K562 treated with DMSO at 1 percent for 4 hours (cell line): Measurements from ENCODE around the gene ARFGAP3. TPM values are rescaled to one million over a fixed set of nuclear protein-coding genes. Genes with fewer than 3 reads are reported as not detected.

Experiments
- total RNA-seq: library from RNA; unstranded; fragments of 300-600 nt; gene quantifications from 2 replicates; pipeline ENCODE4 v1.2.3, GENCODE V29; 2022; ENCODE audit not compliant: insufficient read depth

ARFGAP3 gene, protein sequence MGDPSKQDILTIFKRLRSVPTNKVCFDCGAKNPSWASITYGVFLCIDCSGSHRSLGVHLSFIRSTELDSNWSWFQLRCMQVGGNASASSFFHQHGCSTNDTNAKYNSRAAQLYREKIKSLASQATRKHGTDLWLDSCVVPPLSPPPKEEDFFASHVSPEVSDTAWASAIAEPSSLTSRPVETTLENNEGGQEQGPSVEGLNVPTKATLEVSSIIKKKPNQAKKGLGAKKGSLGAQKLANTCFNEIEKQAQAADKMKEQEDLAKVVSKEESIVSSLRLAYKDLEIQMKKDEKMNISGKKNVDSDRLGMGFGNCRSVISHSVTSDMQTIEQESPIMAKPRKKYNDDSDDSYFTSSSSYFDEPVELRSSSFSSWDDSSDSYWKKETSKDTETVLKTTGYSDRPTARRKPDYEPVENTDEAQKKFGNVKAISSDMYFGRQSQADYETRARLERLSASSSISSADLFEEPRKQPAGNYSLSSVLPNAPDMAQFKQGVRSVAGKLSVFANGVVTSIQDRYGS
- total RNA-seq, result 19.5 and 23.0 TPM in 2 replicates

DNA sequence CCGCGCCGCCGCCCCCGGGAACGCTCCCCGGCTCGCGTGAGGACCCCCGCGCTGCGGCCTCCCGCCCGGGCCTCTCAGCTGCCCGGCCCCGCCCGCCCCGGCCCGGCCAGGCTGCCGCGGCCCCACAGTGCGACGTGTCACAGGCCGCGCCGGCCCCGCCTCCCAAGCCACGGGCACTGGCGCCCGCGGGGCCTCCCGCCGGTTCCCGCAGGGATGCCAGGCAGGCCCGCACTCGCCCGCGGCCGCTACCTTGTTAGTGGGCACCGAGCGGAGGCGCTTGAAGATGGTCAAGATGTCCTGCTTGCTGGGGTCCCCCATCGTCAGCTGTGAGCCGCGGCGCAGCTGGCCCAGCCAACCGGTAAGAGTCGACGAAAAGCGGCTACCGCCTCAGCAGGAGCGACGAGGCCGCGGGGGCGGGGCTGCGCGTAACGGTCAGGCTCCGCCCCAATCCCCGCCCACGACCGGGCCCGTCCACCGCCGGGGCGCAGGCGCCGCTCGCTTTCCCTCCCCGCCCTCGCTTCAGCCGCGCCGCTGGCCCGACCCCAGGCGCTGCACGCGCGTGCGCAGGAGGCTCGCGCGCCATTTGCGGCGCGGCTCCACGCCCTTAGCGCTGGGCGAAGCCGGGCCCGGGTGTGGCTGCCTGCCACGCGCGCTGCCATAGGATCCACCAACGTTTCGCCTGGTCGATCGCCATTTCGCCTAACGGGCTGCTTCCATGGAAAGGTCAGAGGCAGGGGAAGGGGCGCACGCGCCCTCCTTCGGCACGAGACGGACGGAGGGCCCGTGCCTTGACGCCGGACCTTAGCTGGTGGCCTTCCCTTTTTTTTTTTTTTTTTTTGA lies at the start of gene ARFGAP3:
Gene ARFGAP3 (minus strand): TSS at position 409 of the 840 bp plus-strand sequence. CDS start 91 bp downstream, at position 318.

Other genes with a start within 250 kb of the ARFGAP3 start
- 25.6 and 29.5 TPM in 2 replicates for gene POLDIP3, start 242.4 kb downstream of the ARFGAP3 start, total RNA-seq
- not detected in 2 replicates for gene ATP5MGL, start 216.7 kb downstream of the ARFGAP3 start, total RNA-seq
- 79.3 and 87.4 TPM in 2 replicates for gene CYB5R3, start 207.9 kb downstream of the ARFGAP3 start, total RNA-seq
- not detected in 2 replicates for gene A4GALT, start 136.4 kb downstream of the ARFGAP3 start, total RNA-seq
- gene PACSIN2, start 157.9 kb upstream of the ARFGAP3 start, total RNA-seq, result 60.4 and 64.4 TPM in 2 replicates
- gene TTLL1, start 232.1 kb upstream of the ARFGAP3 start, total RNA-seq, result 1.6 TPM in 1 of 2 replicates, not detected in the other